ENCODE data around the gene PID1.
"Not testable (repeated sequence)": the region's sequence is repeated elsewhere in the genome, so short reads cannot be mapped to it uniquely, and the experiment has no call there.

The PID1 gene

GRCh38 chr2:229220254-229220653, 50.8 kb downstream of the PID1 start:
- no peak for DNase-seq (ENCODE audit: low read depth in 4 of 4, low spot score in 1 of 4)

GRCh38 chr2:229218329-229218921, 52.7 kb downstream of the PID1 start:
- DNase-seq (ENCODE audit: low read depth in 4 of 4, low spot score in 1 of 4) = no peak

DNA sequence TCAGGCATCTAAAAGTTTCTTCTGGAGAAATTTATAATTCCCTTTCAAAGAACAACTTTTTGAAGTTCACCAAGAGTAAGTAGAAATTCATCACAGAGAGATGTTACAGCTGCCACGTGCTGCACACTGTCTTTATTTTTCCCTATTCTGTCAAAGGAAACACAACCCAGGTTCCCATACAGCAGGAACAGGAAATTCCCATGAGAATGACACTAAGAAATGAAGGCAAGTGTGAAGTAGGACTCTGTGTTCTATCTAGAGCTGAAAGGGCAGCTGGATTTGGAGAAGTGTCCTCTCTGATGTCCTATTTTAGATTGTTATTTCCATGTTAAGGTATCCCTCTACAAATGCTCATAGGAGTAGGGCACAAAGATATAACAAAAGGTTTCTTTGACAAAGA, 58.8 kb downstream of the PID1 start:
- DNase-seq (ENCODE audit: low read depth in 4 of 4, low spot score in 1 of 4) = no peak

DNA sequence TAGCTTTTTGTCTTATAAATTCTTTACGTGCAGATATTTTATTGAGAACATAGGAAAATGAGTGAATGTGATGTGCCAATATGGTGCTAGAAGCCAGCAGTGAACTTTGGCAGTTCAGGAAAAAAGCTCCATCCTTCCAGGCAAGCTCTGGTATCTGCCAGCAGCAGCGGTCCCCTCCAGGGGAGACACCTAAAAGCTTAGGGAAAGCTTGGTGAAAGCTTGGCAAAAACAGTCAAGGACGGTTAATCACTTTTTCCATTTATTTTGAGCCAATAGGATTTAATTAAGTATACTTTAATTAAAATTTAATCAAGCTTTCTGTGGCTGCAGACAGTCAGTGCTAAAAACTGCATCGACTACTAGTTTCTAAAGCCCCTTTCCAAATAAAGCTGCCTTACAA, 60.4 kb downstream of the PID1 start:
- no peak for DNase-seq (ENCODE audit: low read depth in 4 of 4, low spot score in 1 of 4)

DNA sequence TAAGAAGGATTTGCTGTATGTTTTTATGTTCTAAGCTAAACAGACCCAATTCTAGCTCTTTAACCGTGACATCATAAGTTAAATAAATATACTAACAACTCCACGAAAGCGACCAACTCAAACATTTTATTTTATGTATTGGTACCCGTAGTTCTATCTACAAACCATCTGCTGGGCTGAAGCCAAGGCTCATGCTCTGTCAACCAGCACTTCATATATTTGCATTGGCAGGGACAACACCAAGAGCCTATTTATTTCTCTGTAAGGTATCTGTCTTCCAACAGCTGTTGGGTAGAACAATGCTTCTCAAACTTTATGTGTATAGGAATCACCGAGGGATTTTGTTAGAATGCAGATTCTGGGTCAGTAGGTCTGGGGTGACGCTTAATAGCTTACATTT, 64.5 kb downstream of the PID1 start:
- DNase-seq (ENCODE audit: low read depth in 4 of 4, low spot score in 1 of 4) = no peak

GRCh38 chr2:229205704-229206103, 65.4 kb downstream of the PID1 start:
- no peak for DNase-seq (ENCODE audit: low read depth in 4 of 4, low spot score in 1 of 4)

DNA sequence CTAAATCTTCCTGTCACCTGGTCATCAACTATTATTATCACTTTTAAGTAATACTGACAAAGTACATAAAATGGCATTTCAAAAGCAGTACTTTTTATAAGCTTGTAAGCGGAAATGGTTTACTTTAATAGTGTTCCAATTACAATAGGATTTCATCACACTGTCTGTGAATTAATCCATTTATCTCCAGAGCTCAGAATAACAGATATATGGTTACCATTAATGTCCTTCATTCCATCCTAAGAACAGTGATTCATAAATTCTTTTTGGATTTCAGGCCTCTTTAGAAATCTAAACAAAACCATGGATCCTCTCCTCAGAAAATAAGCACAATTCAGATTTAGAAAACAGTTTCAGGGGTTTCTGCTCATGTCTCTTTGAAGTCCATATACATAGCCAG, 68.4 kb downstream of the PID1 start:
- DNase-seq (ENCODE audit: low read depth in 4 of 4, low spot score in 1 of 4) = no peak

DNA sequence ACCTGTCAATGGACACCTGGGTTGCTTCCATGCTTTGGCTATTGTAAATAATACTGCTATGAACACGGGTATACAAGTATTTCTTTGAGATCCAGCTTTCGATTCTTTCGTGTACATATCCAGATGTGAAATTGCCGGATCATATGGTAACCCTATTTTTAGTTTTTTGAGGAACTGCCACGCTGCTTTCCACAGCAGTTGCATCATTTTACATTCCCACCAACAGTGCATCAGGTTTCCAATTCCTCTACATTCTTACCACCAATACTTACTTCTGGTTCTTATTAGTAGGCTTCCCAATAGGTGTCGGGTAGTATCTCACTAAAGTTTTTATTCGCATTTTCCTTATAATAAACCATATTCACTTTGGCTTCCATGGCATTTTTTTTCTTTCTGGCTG, 69.6 kb downstream of the PID1 start:
- DNase-seq (ENCODE audit: low read depth in 4 of 4, low spot score in 1 of 4) = no peak

- DNase-seq (ENCODE audit: low read depth in 4 of 4, low spot score in 1 of 4) = no peak
Measured at GRCh38 chr2:229199267-229199666, 71.8 kb downstream of the PID1 start.

- DNase-seq (ENCODE audit: low read depth in 4 of 4, low spot score in 1 of 4) = no peak
Measured at GRCh38 chr2:229196448-229196847, 74.6 kb downstream of the PID1 start.

DNA sequence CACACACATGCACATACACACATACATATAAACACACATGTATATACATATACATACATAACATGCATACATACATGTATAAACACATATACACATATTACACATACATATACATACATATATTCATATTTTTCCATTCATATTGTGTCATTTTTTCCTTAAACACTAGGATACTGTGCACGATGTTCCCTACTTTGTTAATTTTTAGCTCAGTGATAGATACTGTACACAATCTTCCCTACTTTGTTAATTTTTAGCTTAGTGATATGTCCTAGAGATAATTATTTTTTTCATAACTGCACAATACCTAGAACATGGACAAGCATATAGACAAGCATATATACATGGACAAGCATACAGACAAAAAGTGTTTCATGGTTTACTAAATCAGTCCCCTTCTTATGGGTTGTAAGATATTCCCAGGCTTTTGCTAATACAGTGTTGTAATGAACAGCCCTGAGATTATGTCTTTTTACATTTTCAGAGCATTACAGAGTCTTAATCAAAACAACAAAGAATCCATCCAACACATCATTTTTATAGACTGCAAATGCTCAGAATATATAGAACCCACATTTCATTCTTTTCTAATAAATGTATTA, 75.6 kb downstream of the PID1 start:
- DNase-seq (ENCODE audit: low read depth in 4 of 4, low spot score in 1 of 4) = no peak

DNA sequence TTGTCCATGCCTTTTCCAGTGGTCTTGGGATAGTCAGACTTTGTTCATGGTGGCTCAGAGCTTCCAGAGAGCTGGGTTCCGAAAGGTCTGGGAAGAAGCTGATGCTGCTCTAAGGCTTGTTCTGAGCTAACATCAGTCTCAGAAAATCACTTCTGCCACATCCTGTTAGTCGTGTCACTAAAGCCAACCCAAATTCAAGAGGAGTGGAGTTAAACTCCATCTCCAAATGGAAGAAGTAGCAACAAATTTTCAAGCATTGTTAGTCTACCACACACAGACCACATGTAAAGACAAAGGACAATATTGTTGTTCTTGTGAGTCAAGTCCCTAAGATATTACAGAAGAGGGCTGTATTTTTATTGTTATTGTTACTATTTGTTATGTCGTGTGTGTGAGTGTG, 77.8 kb downstream of the PID1 start:
- no peak for DNase-seq (ENCODE audit: low read depth in 4 of 4, low spot score in 1 of 4)

DNA sequence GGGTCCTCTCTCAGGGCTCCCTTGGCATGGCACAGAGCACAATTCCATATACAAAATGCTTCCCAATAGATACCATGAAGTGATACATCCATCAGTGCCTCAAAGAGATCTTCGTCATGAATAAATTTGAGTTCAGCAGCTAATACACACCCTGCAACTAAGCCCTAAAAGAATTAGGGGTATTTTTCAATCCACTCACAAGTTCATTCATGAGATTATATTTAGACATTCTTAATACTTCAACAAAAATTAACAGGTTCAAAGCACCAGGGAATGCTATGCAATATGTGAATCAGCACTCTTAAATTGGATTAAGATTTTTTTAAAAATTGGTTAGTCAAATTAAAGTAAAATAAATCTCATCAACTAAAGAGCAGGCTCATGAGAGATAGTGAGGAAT, 79.7 kb downstream of the PID1 start:
- DNase-seq (ENCODE audit: low read depth in 4 of 4, low spot score in 1 of 4) = no peak

- not testable (repeated sequence) for DNase-seq (ENCODE audit: low read depth in 4 of 4, low spot score in 1 of 4)
Measured at GRCh38 chr2:229187123-229187522, 84.0 kb downstream of the PID1 start.

- DNase-seq (ENCODE audit: low read depth in 4 of 4, low spot score in 1 of 4) = no peak
Measured at GRCh38 chr2:229181641-229182040, 89.4 kb downstream of the PID1 start.

DNA sequence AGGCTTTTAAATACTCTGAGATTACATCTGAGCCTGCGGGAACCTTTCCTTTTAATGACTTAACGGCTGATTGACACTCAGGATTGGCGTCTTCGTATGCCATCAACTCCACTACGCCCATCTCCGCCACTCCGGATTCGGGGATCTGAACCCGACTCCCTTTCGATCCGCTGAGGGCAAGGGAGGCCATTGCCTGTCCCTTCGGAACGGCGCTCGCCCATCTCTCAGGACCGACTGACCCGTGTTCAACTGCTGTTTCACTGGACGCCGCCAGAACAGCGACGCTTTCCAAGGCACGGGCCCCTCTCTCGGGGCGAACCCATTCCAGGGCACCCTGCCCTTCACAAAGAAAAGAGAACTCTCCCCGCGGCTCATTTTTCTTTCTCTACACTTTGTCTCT, 90.4 kb downstream of the PID1 start:
- no peak for DNase-seq (ENCODE audit: low read depth in 4 of 4, low spot score in 1 of 4)

- no peak for DNase-seq (ENCODE audit: low read depth in 4 of 4, low spot score in 1 of 4)
Measured at GRCh38 chr2:229179628-229180027, 91.5 kb downstream of the PID1 start.

DNA sequence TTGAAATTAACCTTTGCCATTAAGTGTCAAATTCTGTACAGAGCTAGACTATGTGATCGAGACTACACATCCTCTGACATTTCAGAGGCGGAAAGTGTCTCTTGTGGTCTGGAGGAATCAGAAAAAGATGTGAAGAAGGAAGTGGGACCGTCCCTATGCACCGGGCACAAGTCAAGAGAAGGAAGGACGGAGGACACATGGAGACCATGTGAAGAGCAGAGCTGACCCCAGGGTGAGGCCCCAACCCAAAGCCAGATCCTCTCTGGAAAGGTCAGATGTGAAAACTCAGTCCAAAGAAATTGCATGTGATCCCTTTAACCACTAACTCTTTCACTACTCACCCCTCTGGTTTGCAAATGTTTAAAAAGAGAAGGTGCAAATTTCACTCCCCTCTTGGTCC, 92.4 kb downstream of the PID1 start:
- DNase-seq (ENCODE audit: low read depth in 4 of 4, low spot score in 1 of 4) = no peak

DNA sequence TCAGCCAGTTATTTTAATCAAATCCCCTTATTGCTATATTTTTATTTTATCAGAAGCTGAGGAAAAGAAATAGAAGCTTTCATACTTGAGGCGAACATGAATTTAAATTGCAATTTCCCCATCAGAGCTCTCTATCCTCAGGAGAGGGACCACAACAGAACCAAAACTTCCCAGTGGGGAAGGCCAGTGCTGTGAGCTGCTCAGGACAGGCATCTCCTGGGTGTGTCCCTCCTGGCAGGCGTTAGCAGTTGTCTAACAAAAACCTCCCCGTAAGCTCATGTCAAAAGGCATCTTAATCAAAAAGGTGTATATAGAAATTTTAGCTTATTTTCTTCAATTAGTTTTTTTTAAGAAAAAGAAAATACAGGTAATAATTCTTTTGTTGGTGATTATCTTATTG, 93.0 kb downstream of the PID1 start:
- no peak for DNase-seq (ENCODE audit: low read depth in 4 of 4, low spot score in 1 of 4)

DNA sequence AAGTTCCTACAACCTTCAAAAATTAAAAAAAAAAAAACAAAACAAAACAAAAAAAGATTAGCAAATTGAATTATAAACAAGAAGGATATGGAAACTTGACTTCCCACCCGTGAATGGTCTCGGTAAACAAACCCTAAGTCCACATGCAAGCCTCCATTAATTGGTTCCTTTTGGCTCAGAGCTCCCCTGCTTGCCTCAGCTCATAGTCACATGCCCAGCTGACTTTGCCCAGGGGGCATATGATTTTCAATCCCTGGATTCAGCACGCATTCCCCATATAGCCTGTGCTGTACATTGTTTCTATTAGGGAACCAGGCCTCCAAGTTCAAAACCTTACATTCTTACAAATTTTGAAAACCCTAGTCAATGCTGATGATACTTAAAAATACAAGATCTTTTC, 95.0 kb downstream of the PID1 start:
- no peak for DNase-seq (ENCODE audit: low read depth in 4 of 4, low spot score in 1 of 4)

GRCh38 chr2:229175497-229175863, 95.6 kb downstream of the PID1 start:
- no peak for DNase-seq (ENCODE audit: low read depth in 4 of 4, low spot score in 1 of 4)

- no peak for DNase-seq (ENCODE audit: low read depth in 4 of 4, low spot score in 1 of 4)
Measured at GRCh38 chr2:229174794-229175496, 96.1 kb downstream of the PID1 start.

- no peak for DNase-seq (ENCODE audit: low read depth in 4 of 4, low spot score in 1 of 4)
Measured at GRCh38 chr2:229173825-229174359, 97.2 kb downstream of the PID1 start.
